HL-60 (cell line): ENCODE results near the gene PTPRC.
A peak's percentile ranks its signal among the peaks of the same experiment; 100 is the strongest.

Experiments
- DNase-seq, 2 experiments: peaks; one replicate each; pipeline ENCODE4 v3.0.0-alpha.2; 2010 to 2020; ENCODE audit warnings: low read depth in 1 of 2, low spot score in 1 of 2
- H3K27ac ChIP-seq: fragments of 250-450 bp; sonication (Bioruptor Pico); replicated peaks from 2 replicates; pipeline ENCODE4 v1.5.1; 2020; ENCODE audit warnings: mild to moderate bottlenecking, moderate library complexity
- H3K27me3 ChIP-seq: fragments of 250-450 bp; sonication (Bioruptor Pico); 2 replicates; pipeline ENCODE4 v1.5.1; 2021; ENCODE audit warnings: mild to moderate bottlenecking, moderate library complexity; ENCODE audit not compliant: insufficient read depth, poor library complexity, severe bottlenecking
- H3K4me3 ChIP-seq: replicated peaks from 2 replicates; pipeline ENCODE4 v1.5.1; 2011; ENCODE audit warnings: mild to moderate bottlenecking, control low read depth, low read length; ENCODE audit not compliant: insufficient read depth
- GABPA ChIP-seq: IDR thresholded peaks from 2 replicates; pipeline ENCODE4 v1.6.1; 2012; ENCODE audit warnings: low read depth
- POLR2AphosphoS5 ChIP-seq: IDR thresholded peaks from 2 replicates; pipeline ENCODE4 v1.6.1; 2012; ENCODE audit warnings: low read depth
- SPI1 ChIP-seq: IDR thresholded peaks from 2 replicates; pipeline ENCODE4 v1.6.1; 2012; ENCODE audit warnings: low read depth, mild to moderate bottlenecking, borderline replicate concordance
- TF ChIP-seq, protein P1 (sequence below): IDR thresholded peaks from one replicate; pipeline ENCODE4 v1.5.1; 2011; ENCODE audit warnings: low read length, control low read depth, inconsistent platforms; ENCODE audit not compliant: insufficient read depth
- TF ChIP-seq, protein P2 (sequence below): IDR thresholded peaks from 2 replicates; pipeline ENCODE4 v1.6.1; 2012; ENCODE audit warnings: low read depth; ENCODE audit not compliant: insufficient replicate concordance

The PTPRC gene

DNA sequence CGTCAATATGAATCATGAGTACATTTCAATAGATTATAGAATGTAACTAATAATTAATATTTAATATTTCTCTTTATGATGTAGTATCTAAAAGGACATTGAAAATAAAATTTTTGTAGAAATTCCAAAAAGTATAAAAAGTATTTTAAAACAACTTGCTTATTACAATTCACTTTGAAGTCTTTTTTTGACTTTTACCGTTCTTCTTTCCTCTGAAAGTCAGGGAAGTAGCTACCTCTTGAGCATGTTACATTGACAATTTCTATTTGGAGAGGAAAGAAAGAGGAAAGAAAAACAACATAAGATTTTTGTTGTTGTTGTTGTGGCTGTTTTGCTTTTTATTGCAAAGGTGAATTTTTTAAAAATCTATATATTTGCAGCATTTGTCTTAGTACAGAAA, 1.3 kb downstream of the PTPRC start:
- TF ChIP-seq GABPA (no peak), POLR2AphosphoS5 (no peak)
- TF ChIP-seq, protein P1, sequence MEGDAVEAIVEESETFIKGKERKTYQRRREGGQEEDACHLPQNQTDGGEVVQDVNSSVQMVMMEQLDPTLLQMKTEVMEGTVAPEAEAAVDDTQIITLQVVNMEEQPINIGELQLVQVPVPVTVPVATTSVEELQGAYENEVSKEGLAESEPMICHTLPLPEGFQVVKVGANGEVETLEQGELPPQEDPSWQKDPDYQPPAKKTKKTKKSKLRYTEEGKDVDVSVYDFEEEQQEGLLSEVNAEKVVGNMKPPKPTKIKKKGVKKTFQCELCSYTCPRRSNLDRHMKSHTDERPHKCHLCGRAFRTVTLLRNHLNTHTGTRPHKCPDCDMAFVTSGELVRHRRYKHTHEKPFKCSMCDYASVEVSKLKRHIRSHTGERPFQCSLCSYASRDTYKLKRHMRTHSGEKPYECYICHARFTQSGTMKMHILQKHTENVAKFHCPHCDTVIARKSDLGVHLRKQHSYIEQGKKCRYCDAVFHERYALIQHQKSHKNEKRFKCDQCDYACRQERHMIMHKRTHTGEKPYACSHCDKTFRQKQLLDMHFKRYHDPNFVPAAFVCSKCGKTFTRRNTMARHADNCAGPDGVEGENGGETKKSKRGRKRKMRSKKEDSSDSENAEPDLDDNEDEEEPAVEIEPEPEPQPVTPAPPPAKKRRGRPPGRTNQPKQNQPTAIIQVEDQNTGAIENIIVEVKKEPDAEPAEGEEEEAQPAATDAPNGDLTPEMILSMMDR, result no peak
- H3K27ac ChIP-seq, result peak overlapping the region; percentile 89
- no peaks in the 10 kb centered on the region for H3K27me3 ChIP-seq
- no peak for DNase-seq
- peak overlapping the region; percentile 56 for H3K4me3 ChIP-seq

DNA sequence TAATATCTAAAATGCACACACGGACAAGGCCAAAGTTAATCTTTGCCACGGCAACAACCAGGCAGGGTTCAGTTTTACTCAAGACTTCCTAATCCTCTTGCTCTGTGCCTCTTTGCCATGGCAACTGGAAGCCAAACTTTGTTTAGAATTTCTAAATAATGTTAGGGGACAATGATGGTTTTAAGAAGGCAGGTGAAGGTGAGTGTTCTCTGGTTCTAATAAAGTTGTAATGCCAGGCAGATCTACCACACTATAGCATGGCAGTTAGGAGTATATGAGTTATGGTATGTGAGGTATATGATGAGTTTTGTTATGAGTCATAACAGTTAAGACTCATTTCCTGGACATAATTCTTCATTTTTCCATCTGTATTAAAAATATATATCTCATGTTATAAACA, 2.7 kb downstream of the PTPRC start:
- no peaks in the 10 kb centered on the region for H3K27me3 ChIP-seq
- DNase-seq, result peak in 1 of 2 experiments; percentile 55
- peak overlapping the region; percentile 89 for H3K27ac ChIP-seq
- TF ChIP-seq POLR2AphosphoS5 (no peak), GABPA (no peak), SPI1 (no peak)
- TF ChIP-seq, protein P2, sequence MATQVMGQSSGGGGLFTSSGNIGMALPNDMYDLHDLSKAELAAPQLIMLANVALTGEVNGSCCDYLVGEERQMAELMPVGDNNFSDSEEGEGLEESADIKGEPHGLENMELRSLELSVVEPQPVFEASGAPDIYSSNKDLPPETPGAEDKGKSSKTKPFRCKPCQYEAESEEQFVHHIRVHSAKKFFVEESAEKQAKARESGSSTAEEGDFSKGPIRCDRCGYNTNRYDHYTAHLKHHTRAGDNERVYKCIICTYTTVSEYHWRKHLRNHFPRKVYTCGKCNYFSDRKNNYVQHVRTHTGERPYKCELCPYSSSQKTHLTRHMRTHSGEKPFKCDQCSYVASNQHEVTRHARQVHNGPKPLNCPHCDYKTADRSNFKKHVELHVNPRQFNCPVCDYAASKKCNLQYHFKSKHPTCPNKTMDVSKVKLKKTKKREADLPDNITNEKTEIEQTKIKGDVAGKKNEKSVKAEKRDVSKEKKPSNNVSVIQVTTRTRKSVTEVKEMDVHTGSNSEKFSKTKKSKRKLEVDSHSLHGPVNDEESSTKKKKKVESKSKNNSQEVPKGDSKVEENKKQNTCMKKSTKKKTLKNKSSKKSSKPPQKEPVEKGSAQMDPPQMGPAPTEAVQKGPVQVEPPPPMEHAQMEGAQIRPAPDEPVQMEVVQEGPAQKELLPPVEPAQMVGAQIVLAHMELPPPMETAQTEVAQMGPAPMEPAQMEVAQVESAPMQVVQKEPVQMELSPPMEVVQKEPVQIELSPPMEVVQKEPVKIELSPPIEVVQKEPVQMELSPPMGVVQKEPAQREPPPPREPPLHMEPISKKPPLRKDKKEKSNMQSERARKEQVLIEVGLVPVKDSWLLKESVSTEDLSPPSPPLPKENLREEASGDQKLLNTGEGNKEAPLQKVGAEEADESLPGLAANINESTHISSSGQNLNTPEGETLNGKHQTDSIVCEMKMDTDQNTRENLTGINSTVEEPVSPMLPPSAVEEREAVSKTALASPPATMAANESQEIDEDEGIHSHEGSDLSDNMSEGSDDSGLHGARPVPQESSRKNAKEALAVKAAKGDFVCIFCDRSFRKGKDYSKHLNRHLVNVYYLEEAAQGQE, result no peak
- TF ChIP-seq, protein P1, result no peak
- H3K4me3 ChIP-seq, result peak overlapping the region; percentile 56

DNA sequence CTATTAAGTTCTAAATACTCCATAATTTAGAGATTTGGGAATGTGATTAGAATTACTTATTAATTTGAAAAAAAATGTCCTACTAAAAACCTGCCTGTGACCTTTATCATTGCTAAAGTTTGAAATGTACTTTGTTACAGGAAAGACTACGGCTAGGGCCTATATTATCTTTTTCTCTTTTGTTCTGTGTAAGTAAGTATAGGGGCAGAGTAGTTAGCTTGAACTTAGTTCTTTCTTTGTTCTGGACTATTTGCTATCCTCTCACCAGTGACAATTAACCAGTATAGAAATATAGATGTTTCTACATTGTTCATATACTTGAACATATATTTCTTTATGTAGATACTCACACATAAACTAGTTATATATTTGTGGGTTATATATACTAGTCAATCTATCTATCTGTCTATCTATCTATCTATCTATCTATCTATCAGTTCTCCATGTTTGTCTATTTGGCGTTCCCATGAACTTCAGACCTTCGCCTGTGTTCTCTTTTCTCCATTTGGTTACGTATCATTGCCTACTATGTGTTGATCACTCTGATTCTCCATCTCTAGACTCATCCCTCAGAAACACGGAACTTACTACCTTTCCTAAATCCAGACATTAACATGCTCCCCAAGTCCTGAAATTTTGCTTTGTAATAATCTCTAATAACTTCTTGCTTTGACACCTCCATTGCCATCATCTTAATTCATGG, 3.3 kb downstream of the PTPRC start:
- TF ChIP-seq SPI1 (no peak), POLR2AphosphoS5 (no peak), GABPA (no peak)
- TF ChIP-seq, protein P2, result no peak
- TF ChIP-seq, protein P1, result no peak
- Histone ChIP-seq H3K27ac (peak overlapping the region; percentile 89), H3K4me3 (no peak overlapping the region)

DNA sequence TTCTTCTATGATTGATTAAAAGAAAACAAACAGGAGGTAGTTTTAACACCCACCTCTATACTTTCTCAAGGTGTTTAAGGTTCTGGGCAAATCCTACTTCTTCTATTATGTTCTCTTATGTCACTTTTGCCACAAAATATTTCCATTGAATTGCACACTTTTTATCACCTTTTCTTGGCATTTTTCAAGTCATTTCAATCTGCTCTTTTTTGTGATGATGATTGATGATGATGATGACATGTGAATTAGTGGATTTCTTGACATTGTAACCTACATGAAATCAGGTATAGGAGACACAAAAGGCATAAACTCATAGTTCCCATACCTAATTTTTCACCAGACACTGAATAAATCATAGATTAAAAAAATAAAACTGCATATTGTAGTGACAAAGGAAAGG, 4.1 kb downstream of the PTPRC start:
- Histone ChIP-seq H3K27ac (no peak overlapping the region), H3K4me3 (no peak overlapping the region), H3K27me3 (no peaks in the 10 kb centered on the region)
- TF ChIP-seq POLR2AphosphoS5, result no peak
- TF ChIP-seq, protein P2, result no peak
- TF ChIP-seq GABPA, result no peak
- TF ChIP-seq SPI1, result no peak
- TF ChIP-seq, protein P1, result no peak
- no peak for DNase-seq

More for the DNA sequence above, 3.3 kb downstream of the PTPRC start:
- H3K27me3 ChIP-seq, result no peaks in the 10 kb centered on the region
- DNase-seq, result no peak
